ENCODE results near the gene CLTCL1. TPM values are rescaled to one million over a fixed set of nuclear protein-coding genes. Genes with fewer than 3 reads are reported as not detected.

The CLTCL1 gene
- total and polyA plus RNA-seq, 2 experiments from 2014 or later, result 6.6 to 15.1 TPM

DNA sequence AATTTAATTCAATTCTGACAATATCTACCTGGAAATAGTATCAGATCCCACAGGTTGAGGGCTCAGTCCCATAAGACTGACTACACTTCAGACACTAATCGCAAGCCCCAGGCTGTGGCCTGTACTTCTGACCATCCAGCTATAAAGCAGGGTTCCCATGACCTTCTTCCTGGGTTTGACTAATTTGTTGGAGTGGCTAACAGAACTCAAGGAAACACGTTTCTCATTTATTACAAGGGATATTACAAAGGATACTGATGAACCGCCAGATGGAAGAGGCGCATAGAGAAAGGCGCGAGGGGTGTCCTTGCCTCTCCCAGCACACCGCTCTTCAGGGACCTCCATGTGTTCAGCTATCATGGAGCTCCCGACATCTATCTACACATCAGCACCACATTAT lies 13.7 kb downstream of the CLTCL1 start:
- Histone ChIP-seq H3K9me2 (ENCODE audit: insufficient read depth) (no peaks in the 10 kb centered on the region), H2AFZ (no peak overlapping the region), H3K36me3 (ENCODE audit: insufficient read depth) (no peaks in the 10 kb centered on the region), H3K27me3 (ENCODE audit: insufficient read depth) (no peaks in the 10 kb centered on the region), H3K79me2 (replicated peaks; ENCODE audit: insufficient read depth) (peaks cover 13% of the 10 kb centered on the region; the same call in 1 of the 2 replicates), H3K4me3 (no peak overlapping the region), H3F3A (replicated peaks; ENCODE audit: low read depth) (no peaks in the 10 kb centered on the region), H4K20me1 (replicated peaks; ENCODE audit: insufficient read depth) (0 out of 2 replicates have a peak, but pooled peaks cover 7% of the 10 kb centered on the region), H3K4me2 (no peak overlapping the region), H3K4me1 (ENCODE audit: insufficient read depth) (peaks cover 7% of the 10 kb centered on the region), H3K27ac (ENCODE audit: low read depth) (no peak overlapping the region)
- H3K36me3 Mint-ChIP-seq (ENCODE audit: low read depth), result no peaks in the 10 kb centered on the region
- no peak overlapping the region for H3K4me3 Mint-ChIP-seq
- H3K9me3 Mint-ChIP-seq, result no peaks in the 10 kb centered on the region
- H3K27me3 Mint-ChIP-seq (ENCODE audit: insufficient read depth, low read depth, poor library complexity), result peaks cover 5% of the 10 kb centered on the region
- ATAC-seq, result no peak
- H3K4me1 Mint-ChIP-seq, result peaks cover 5% of the 10 kb centered on the region; the same call in 2 of the 3 replicates
- DNase-seq (ENCODE audit: low spot score), result no peak
- H3K27ac Mint-ChIP-seq, result no peak overlapping the region
- TF ChIP-seq, protein P1, sequence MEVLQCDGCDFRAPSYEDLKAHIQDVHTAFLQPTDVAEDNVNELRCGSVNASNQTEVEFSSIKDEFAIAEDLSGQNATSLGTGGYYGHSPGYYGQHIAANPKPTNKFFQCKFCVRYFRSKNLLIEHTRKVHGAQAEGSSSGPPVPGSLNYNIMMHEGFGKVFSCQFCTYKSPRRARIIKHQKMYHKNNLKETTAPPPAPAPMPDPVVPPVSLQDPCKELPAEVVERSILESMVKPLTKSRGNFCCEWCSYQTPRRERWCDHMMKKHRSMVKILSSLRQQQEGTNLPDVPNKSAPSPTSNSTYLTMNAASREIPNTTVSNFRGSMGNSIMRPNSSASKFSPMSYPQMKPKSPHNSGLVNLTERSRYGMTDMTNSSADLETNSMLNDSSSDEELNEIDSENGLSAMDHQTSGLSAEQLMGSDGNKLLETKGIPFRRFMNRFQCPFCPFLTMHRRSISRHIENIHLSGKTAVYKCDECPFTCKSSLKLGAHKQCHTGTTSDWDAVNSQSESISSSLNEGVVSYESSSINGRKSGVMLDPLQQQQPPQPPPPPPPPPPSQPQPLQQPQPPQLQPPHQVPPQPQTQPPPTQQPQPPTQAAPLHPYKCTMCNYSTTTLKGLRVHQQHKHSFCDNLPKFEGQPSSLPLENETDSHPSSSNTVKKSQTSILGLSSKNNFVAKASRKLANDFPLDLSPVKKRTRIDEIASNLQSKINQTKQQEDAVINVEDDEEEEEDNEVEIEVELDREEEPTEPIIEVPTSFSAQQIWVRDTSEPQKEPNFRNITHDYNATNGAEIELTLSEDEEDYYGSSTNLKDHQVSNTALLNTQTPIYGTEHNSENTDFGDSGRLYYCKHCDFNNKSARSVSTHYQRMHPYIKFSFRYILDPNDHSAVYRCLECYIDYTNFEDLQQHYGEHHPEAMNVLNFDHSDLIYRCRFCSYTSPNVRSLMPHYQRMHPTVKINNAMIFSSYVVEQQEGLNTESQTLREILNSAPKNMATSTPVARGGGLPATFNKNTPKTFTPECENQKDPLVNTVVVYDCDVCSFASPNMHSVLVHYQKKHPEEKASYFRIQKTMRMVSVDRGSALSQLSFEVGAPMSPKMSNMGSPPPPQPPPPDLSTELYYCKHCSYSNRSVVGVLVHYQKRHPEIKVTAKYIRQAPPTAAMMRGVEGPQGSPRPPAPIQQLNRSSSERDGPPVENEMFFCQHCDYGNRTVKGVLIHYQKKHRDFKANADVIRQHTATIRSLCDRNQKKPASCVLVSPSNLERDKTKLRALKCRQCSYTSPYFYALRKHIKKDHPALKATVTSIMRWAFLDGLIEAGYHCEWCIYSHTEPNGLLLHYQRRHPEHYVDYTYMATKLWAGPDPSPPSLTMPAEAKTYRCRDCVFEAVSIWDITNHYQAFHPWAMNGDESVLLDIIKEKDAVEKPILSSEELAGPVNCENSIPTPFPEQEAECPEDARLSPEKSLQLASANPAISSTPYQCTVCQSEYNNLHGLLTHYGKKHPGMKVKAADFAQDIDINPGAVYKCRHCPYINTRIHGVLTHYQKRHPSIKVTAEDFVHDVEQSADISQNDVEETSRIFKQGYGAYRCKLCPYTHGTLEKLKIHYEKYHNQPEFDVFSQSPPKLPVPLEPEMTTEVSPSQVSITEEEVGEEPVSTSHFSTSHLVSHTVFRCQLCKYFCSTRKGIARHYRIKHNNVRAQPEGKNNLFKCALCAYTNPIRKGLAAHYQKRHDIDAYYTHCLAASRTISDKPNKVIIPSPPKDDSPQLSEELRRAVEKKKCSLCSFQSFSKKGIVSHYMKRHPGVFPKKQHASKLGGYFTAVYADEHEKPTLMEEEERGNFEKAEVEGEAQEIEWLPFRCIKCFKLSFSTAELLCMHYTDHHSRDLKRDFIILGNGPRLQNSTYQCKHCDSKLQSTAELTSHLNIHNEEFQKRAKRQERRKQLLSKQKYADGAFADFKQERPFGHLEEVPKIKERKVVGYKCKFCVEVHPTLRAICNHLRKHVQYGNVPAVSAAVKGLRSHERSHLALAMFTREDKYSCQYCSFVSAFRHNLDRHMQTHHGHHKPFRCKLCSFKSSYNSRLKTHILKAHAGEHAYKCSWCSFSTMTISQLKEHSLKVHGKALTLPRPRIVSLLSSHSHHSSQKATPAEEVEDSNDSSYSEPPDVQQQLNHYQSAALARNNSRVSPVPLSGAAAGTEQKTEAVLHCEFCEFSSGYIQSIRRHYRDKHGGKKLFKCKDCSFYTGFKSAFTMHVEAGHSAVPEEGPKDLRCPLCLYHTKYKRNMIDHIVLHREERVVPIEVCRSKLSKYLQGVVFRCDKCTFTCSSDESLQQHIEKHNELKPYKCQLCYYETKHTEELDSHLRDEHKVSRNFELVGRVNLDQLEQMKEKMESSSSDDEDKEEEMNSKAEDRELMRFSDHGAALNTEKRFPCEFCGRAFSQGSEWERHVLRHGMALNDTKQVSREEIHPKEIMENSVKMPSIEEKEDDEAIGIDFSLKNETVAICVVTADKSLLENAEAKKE (CRISPR knock-in tag; IDR thresholded peaks at IDR 0.05), result no peak
- no peak for TF ChIP-seq STAT1 (IDR thresholded peaks at IDR 0.05; ENCODE audit: unreplicated experiment)

- Histone ChIP-seq H3K79me2 (replicated peaks; ENCODE audit: insufficient read depth) (peaks cover 13% of the 10 kb centered on the region; the same call in 1 of the 2 replicates), H3K4me2 (no peak overlapping the region), H3K4me3 (no peak overlapping the region), H3F3A (replicated peaks; ENCODE audit: low read depth) (no peaks in the 10 kb centered on the region), H3K36me3 (ENCODE audit: insufficient read depth) (no peaks in the 10 kb centered on the region), H3K9me2 (ENCODE audit: insufficient read depth) (no peaks in the 10 kb centered on the region), H4K20me1 (replicated peaks; ENCODE audit: insufficient read depth) (peaks cover 5% of the 10 kb centered on the region; the same call in 1 of the 2 replicates), H2AFZ (no peak overlapping the region), H3K4me1 (ENCODE audit: insufficient read depth) (peaks cover 7% of the 10 kb centered on the region), H3K27ac (ENCODE audit: low read depth) (no peak overlapping the region), H3K27me3 (ENCODE audit: insufficient read depth) (no peaks in the 10 kb centered on the region)
- ATAC-seq (no peak), DNase-seq (ENCODE audit: low spot score) (no peak)
- no peaks in the 10 kb centered on the region for H3K9me3 Mint-ChIP-seq
- H3K27me3 Mint-ChIP-seq (ENCODE audit: insufficient read depth, low read depth, poor library complexity), result peaks cover 5% of the 10 kb centered on the region
- peaks cover 5% of the 10 kb centered on the region; the same call in 2 of the 3 replicates for H3K4me1 Mint-ChIP-seq
- no peak overlapping the region for H3K4me3 Mint-ChIP-seq
- no peaks in the 10 kb centered on the region for H3K36me3 Mint-ChIP-seq (ENCODE audit: low read depth)
- no peak overlapping the region for H3K27ac Mint-ChIP-seq
- TF ChIP-seq CREB1 (CRISPR knock-in tag; IDR thresholded peaks at IDR 0.05; ENCODE audit: low read depth) (no peak), EZH2phosphoT487 (IDR thresholded peaks at IDR 0.05; ENCODE audit: unreplicated experiment) (no peak), ZNF114 (CRISPR knock-in tag; IDR thresholded peaks at IDR 0.05) (no peak), JUNB (IDR thresholded peaks at IDR 0.05; ENCODE audit: unreplicated experiment) (no peak), EZH2 (IDR thresholded peaks at IDR 0.05; ENCODE audit: low read depth, unreplicated experiment) (no peak)
- TF ChIP-seq, protein P2, sequence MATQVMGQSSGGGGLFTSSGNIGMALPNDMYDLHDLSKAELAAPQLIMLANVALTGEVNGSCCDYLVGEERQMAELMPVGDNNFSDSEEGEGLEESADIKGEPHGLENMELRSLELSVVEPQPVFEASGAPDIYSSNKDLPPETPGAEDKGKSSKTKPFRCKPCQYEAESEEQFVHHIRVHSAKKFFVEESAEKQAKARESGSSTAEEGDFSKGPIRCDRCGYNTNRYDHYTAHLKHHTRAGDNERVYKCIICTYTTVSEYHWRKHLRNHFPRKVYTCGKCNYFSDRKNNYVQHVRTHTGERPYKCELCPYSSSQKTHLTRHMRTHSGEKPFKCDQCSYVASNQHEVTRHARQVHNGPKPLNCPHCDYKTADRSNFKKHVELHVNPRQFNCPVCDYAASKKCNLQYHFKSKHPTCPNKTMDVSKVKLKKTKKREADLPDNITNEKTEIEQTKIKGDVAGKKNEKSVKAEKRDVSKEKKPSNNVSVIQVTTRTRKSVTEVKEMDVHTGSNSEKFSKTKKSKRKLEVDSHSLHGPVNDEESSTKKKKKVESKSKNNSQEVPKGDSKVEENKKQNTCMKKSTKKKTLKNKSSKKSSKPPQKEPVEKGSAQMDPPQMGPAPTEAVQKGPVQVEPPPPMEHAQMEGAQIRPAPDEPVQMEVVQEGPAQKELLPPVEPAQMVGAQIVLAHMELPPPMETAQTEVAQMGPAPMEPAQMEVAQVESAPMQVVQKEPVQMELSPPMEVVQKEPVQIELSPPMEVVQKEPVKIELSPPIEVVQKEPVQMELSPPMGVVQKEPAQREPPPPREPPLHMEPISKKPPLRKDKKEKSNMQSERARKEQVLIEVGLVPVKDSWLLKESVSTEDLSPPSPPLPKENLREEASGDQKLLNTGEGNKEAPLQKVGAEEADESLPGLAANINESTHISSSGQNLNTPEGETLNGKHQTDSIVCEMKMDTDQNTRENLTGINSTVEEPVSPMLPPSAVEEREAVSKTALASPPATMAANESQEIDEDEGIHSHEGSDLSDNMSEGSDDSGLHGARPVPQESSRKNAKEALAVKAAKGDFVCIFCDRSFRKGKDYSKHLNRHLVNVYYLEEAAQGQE (IDR thresholded peaks at IDR 0.05; ENCODE audit: unreplicated experiment), result no peak
- TF ChIP-seq, protein P3, sequence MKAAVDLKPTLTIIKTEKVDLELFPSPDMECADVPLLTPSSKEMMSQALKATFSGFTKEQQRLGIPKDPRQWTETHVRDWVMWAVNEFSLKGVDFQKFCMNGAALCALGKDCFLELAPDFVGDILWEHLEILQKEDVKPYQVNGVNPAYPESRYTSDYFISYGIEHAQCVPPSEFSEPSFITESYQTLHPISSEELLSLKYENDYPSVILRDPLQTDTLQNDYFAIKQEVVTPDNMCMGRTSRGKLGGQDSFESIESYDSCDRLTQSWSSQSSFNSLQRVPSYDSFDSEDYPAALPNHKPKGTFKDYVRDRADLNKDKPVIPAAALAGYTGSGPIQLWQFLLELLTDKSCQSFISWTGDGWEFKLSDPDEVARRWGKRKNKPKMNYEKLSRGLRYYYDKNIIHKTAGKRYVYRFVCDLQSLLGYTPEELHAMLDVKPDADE (IDR thresholded peaks at IDR 0.05), result no peak
Observed at GRCh38 chr22:19275919-19276600, 15.5 kb downstream of the CLTCL1 start.

All from GM23338 (cell line).